HG02759 (cell line): ENCODE measurements around the gene RBP3.

Source experiments
- ATAC-seq: cut with Tn5 transposase; IDR thresholded peaks from one replicate; pipeline ENCODE4 v1.9.1; 2021; ENCODE audit warnings: mild to moderate bottlenecking, moderate library complexity; ENCODE audit not compliant: unreplicated experiment

RBP3 gene

GRCh38 chr10:47334466-47335295 lies 13.5 kb upstream of the RBP3 start:
- ATAC-seq = no peak

- no peak for ATAC-seq
Observed at GRCh38 chr10:47335906-47336305, 12.3 kb upstream of the RBP3 start.

GRCh38 chr10:47336387-47337134 lies 11.6 kb upstream of the RBP3 start:
- ATAC-seq = no peak

GRCh38 chr10:47337310-47337709 lies 10.9 kb upstream of the RBP3 start:
- no peak for ATAC-seq

GRCh38 chr10:47339186-47339735 lies 8.9 kb upstream of the RBP3 start:
- no peak for ATAC-seq

- ATAC-seq = peak; percentile 19
Observed at GRCh38 chr10:47339759-47340607, 8.2 kb upstream of the RBP3 start.

- peak; percentile 69 for ATAC-seq
Observed at GRCh38 chr10:47340608-47341170, 7.5 kb upstream of the RBP3 start.

GRCh38 chr10:47344996-47345870 lies 2.9 kb upstream of the RBP3 start:
- ATAC-seq = no peak

GRCh38 chr10:47346581-47347302 lies 1.4 kb upstream of the RBP3 start:
- ATAC-seq = no peak

GRCh38 chr10:47347303-47347675 lies 874 bp upstream of the RBP3 start:
- ATAC-seq = no peak

GRCh38 chr10:47348661-47349470 lies 703 bp downstream of the RBP3 start:
- ATAC-seq = no peak

- ATAC-seq = no peak
Observed at GRCh38 chr10:47349516-47349915, 1.4 kb downstream of the RBP3 start.

- no peak for ATAC-seq
Observed at GRCh38 chr10:47349941-47350371, 1.8 kb downstream of the RBP3 start.

GRCh38 chr10:47350671-47351640 lies 2.8 kb downstream of the RBP3 start:
- ATAC-seq = no peak

GRCh38 chr10:47351899-47352815 lies 4.0 kb downstream of the RBP3 start:
- ATAC-seq = no peak

- ATAC-seq = no peak
Observed at GRCh38 chr10:47353351-47353750, 5.2 kb downstream of the RBP3 start.
